Measurements from ENCODE around the gene MAP3K7CL.

GRCh38 chr21:29206445-29206844 lies 76.0 kb downstream of the MAP3K7CL start:
- no peak for TF ChIP-seq CTCF (IDR thresholded peaks at IDR 0.05; ENCODE audit: control extremely low read depth in 1 of 3, insufficient read depth in 1 of 3, low read depth in 1 of 3, low read length in 3 of 3)
- TF ChIP-seq ZNF274 (IDR thresholded peaks at IDR 0.05; ENCODE audit: borderline replicate concordance, extremely low read depth, low read length), result no peak
- TF ChIP-seq RAD21 (IDR thresholded peaks at IDR 0.05 in 1 of 2, conservative IDR thresholded peaks at IDR 0.05 in 1 of 2; ENCODE audit: low read depth in 2 of 2, low read length in 2 of 2), result no peak
